Inflammatory macrophage treated with lipopolysaccharide for 4 hours (primary cell): Measurements from ENCODE around the gene PEF1.
A peak's percentile ranks its signal among the peaks of the same experiment; 100 is the strongest.

ENCODE experiments used
- DNase-seq: peaks from one replicate; pipeline ENCODE4 v3.0.0-alpha.2; 2020

The PEF1 gene

DNA sequence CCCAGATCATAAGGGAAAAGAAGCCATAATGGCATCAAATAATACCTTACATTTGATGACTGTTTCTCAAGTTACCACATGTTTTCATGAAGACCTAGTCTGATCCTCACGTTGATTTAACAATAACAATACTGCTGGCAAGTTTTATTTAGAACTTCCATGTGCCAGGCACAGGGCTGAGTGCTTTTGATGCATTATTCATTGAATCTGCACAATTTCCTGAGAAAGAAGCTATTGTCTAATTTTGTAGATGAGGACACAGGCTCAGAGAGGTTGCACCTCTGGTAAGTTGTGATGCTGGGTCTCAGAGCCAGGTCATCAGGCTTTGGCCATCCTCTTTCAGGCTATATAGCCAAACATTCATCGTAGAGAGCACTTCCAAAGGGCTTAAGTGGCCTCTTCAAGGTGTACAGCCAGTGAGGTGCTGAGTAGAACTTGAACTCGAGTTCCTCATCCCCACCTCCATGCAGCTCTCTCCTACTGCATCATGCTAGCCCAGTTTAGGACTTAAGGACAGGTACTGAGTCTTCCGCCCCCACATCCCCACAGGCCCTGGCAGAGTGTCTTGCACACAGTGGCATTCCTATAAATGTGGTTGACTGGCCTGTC is 8.3 kb upstream of the PEF1 start:
- DNase-seq = no peak

DNA sequence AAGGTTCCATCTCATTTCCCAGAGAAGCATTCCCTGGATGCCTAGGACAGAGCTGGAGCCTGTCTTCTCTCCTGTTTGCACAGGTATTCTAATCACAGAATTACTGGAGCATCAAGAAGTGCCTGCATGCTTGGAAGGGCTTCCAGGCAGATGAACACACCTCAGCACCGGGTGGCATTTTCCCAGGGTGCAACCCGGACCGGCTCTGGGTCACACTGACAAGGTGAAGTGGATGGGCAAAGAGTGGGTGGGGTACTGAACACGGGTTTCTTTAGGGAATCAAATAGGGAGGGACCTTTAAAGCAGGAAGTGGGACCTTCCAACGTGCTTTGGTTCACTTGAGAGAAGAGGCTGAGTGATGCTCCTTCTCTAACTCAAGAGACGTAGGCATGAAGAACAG is 7.1 kb upstream of the PEF1 start:
- DNase-seq = no peak

DNA sequence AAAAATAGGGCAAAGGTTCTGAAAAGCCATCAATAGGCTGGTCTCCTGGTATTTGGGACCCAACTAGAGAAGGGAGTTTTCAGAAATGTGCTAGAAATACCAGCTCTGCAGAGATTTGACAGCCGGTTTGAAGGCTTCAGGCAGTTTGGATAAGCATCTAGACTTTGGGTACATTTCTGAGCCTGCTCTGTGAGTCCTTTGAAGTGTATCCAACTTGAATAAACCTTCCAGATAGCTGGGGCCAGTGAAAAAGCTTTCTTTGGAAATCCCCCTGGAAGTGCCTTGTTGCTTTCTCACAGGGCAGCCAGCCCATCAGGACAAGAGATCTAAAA is 6.4 kb upstream of the PEF1 start:
- DNase-seq = no peak

DNA sequence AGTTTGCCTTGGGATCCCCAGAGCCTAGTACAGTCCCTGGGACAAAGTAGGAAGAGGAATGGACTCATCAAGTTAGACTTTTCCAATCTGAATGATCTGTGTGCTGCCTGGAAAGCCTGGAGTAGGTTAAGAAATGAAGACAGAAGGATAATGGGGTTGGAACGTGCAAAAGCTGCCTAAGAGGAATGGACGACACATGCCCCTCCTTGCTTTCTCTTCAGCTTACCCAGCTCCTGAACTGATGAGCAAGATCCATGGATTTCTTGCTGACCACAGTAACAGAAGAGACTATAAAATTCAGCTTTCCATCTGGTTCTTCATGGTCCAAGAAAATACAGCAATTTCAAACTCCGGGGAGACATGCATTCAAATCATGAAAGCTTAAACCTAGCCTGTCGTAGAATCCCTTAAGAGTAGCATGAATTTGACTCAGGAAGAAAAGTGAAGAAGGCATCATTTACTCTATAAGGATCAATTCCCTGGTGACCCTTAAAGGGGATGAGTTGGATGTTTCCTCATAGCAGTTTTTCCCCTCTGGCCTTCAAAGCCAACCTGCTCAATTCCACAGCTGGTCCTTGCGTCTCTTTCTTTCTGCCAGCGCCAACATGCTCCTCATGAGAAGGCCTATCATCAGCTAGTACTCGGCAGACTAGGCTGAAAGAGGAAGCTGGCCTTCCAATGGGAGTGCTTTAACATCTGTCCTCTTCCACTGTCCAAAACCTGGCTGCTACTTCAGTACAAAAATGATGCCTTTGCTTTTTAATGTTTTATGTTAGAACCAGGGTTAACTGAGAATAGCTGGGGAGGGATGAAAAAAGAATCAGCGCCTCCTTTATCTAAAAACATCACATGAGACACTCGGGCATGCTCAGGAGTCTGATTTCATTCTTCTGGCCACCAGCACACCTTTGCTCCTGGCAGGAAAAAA is 5.7 kb upstream of the PEF1 start:
- DNase-seq = no peak

DNA sequence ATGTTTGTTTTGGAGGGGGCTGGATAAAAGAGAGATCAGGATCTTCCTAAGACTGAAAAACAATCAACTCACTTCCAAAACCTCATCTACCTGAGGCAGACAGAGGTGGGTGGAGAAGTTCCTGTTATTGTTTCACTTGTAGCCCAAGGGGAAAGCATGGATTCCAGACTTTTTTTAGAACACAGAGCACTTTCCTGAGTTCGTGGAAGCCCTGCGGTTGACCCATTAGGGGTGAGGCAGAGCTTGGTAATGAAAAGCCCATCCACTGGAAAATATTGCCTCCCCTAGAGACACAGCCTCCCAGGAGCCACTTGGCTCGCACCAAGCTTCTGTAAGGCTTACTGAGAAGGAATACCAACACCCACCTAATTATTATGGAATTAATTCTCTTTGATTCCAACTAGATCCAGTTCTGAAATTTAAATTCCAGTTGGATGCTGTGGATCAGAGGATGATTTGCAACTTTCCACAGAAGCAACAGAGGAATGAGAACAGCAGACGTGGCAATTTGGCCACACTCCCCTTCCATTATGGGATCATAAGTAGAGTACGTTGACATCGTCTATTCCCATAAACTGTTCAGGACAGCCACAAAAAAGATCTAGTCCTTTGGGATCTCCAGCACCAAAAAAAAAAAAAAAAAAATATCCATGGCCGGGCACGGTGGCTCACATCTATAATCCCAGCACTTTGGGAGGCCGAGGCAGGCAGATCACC is 4.1 kb upstream of the PEF1 start:
- no peak for DNase-seq

DNA sequence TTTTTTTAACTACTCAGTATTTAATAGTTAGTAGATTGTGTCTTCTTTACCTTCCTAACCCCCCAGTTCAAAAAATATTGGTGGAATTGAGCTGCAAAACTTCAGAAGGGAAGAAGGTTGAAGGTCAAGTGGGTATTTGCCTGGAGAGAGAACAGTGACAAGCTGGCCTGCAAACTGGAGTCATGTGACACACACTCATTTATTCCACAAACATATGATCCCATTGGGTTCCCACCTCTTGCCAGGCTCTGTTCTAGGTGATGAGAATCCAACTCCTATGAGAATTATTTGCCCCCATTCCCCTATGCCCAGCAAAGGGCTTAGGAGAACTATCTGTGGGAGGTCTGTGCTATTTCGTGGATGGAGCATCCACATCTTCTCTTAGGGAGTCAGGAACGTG is 3.5 kb upstream of the PEF1 start:
- DNase-seq = no peak

DNA sequence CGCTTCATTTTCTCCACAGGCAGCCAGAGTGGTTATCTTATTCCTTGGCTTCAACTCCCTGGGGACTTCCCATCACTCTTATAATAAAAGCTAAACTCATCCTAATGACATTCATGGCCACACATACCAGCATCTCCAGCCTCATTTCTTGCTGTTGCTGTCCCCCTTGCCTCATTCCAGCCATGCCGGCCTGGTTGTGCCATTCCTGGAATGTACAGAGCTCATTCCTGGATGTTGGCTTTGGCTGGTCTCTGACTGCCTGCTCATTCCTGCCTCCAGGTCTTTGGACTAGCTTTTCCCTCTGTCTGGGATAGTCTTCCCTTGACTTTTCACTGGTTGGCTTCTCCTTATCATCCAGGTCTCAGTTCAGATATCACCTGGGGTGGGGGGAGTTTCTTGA is 2.4 kb upstream of the PEF1 start:
- no peak for DNase-seq

DNA sequence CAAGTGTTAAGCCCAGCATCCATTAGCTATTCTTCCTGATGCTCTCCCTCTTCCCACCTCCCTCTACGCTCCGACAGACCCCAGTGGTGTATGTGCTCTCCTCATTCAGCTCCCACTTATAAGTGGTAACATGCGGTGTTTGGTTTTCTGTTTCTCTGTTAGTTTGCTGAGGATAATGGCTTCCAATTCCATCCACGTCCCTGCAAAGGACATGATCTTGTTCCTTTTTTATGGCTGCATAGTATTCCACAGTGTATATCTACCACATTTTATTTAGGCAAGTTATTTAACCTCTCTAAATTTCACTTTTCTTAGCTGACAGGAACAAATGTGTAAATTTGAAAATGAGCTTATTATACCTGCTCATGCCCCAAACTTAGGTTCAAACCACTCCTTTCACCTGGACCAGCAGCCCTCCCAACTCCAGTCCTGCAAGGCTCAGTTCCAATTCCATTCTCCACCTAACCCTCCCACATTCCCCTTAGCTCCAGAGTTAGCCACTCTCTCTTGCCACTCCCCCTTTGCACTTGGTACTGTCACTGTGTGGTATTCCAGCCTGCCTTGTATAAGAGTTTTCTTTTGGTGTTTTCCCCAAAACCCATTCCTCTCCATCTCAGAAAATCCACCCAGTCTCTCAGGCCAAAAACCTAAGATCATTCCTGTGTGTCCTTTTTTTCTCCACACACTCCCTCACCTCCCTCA is 1.7 kb upstream of the PEF1 start:
- DNase-seq = no peak

DNA sequence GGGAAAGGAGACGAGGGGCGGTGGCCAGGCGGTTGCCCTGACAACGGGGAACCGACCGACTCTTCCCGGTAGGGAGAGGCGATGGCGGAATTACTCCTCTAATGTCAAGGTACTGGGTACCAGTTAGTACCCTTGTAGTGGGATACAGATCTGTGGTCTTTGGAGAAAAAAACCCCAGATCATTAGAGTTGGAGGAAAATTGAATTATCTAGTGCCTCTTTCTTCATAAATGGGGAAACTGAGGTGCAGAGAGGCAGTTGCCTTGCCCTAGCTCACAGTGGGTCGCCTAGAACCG is 545 bp upstream of the PEF1 start:
- no peak for DNase-seq

DNA sequence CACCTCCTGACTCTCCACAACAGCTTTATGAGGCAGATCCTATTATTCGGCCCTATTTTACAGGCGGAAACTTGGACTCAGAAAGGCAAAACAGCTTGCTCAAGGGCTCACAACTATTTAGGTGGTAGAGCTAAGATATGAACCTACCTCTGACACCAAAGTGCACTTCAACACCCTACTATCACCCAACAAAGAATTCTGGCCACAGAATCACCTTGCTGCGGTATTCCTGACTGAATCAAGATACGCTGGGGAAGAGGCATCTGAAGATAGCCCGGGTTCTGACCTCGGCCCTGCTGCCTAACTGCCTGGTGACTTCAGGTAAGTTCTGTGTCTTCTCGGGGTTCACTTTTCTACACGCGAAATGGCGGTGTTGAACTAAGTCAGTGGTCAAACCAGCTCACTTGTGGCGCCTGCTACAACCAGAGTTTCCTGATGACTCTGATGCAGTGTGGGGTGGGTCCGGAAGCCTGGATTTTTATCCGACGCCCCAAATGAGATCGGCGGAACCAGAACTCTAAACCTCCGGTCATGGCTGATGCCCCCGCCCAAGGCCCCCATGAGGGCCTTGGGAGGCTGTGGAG is 608 bp downstream of the PEF1 start:
- DNase-seq = no peak

DNA sequence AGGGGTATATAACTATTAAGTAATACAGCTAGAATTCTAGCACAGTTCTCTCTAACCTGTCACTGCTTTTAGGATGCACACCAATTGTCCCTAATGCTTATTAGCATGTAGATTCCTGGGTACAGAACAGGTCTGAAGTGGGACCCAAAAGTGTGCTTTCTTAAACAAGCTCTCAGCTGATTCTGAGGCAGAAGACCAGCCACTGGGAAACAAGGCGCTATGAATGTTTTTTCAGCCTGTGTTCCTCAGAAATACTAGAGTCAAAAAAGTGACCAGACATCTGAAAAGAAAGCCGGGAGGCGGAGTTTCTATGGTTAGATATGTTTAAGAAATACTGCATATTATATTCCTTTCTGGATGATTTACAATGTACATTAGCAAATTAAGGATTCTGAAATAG is 1.8 kb downstream of the PEF1 start:
- DNase-seq = no peak

DNA sequence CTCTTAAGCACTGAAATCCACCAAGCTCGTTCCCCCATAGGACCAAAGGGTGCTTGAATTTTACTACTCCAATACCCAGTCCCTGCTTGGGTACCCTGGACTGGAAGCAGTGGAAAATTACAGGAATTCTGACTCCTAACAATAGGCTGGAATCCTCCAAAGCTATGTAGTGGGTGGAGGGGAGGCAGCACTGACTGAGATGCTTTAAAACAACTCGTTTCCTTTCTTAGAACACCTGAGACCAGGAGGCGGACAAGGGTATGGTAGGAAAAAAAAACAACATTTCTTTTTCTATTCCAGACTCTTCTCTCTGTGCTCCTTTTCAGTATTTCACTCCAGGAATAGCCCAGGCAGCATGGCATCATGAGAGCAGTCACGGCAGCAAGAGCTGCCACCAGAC is 2.3 kb downstream of the PEF1 start:
- DNase-seq = no peak

DNA sequence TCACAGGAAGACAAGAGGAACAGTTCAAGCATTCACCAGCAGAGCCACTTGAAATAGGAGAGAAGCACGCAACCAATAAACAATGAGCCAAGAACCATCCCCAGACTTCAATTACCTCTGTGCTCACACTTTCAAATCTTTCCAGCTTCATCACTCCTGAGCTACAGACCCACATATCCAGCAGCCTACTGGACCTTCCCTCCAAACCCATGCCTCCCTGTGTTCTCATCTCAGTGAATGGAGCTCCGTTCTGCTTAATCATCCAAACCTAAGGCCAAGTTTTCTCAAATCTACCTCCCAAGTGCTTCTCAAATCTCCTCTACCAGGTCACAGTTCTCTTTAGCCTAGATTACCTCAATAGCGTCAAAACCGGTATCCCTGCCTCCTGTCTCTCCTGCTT is 3.7 kb downstream of the PEF1 start:
- DNase-seq = no peak

DNA sequence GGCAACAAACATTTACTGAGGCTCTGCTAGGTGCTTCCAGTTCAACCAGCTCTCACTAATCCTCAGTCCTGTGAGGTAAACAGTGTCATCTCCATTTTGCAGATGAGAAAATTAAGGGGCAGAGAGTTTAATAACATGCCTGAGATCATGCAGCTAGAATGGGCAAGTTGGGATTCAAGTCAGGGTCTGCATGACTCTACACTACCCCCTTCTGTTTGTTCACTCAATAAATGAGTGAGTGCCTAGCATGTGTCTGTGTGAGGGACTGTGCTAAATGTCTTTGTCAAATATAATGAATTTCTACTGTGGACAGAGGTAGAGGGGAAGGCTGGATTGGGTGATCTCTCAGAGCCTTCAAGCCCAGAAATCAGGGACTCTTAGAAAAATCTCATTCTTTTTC is 4.5 kb downstream of the PEF1 start:
- no peak for DNase-seq

DNA sequence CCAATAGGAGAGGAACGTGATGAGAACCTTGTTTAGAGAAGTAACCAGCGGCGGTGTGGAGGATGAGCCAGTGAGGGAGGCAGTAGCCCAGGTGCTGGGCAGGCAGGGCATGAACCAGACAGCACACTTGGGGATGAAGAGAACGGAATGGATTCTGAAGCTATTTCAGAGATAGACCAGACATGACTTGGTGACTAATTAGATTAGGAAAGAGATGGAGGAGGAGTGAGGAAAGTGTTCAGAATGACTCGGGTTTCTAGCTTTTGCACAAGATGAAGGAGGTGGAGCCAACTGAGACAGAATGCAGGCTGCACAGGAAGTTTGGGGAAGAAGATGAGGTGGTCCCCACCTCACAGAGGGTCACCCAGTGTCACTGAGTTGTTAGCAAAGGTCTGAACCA is 5.1 kb downstream of the PEF1 start:
- DNase-seq = peak; percentile 90

DNA sequence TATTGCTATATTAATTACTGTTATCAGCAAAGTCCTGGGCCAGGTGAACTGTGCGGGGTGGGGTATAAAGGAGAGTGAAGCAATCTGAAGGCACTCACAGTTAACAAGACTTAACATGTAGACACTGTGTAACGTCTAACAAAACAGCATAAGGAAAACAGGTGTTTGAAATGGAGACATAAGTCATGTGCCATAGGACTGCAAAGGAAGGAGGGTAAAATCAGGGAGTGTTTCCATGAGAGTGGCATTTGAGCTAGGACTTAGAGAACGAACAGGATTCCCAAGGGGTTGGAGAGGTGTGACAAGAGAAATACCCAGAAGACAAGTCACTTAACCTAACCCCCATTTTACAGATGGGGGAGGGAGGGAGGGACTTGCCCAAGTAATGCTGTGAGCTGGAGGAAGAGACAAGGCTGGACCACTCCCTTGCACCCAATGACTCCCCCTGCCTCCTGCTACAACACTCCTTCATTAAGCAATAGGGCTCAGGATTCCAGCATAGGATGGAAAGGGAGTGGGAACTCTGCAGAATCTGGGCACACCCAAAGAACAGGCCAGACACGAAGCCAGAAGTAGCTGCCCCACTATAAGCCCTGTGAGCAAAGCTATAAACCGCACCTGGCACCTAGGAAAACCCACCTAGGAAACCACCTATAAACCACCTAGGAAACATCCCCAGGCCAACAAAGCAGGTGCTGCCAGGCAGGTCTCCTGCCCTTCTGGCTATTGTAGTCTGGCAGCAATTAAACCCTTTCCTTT is 6.6 kb downstream of the PEF1 start:
- no peak for DNase-seq

DNA sequence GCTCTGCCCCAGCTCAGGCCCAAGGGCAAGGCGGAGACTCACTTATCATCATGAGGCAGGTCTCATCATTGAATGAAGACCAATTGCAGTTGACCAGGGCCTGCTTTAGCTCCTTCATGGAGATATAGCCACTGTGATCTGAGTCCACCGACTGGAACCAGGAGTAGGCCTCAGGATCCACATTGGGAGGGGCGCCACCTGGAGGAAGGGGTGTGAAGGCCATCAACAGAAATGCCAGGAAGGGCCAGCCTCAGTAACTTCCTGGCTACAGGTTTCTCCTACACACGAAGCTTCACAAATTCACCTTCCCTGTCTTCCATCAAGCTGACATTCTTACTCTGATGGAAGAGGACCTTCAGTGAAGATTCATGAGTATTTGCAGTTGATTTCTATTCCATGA is 11.6 kb downstream of the PEF1 start:
- peak; percentile 48 for DNase-seq

DNA sequence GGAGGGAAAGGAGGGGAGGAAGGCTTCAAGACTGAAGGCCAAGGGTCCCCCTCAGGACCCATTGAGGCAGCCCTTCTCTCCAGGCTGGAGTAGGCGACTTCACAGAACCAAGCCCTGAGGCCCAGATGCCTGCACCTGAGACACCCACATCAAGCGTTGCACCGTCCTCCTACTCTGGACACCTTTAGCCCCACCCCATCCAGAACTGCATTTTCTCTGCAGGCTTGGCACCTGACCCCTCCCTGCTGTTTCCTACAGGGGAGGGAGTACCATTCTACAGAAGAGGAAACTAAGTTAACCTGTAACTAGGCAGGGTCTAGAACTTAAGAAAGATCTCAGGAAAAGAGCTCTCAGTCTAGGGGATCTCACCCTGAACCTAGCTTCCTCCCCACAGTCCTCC is 12.0 kb downstream of the PEF1 start:
- no peak for DNase-seq

DNA sequence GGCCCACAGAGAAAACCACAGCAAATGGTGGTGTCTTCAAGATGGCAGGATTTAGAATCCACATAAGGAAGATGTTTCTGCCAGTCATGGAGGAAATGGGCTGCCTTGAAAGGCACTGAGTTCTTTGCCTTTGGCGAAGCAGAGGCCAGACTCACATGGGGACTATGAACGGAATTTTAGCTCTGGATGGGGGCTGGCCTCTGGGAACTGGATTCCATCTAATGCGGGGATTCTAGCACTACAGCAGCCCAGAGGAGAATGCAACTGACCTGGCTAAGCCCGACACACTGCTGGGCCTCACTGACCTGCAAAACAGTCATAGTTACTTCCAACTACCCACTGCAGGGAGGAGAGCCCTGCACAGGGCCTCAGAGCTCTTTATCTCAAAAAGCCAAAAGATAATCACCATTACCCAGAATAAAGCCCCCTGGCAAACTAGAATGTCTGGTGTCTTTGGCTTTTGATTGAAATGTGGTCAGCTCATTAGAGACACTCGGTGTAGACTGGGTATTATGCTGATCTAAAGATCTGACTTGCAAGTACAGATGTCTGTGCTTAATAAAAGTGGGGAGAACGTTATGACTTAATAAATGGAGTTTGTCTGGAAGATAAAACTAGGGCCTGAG is 15.6 kb downstream of the PEF1 start:
- DNase-seq = no peak

DNA sequence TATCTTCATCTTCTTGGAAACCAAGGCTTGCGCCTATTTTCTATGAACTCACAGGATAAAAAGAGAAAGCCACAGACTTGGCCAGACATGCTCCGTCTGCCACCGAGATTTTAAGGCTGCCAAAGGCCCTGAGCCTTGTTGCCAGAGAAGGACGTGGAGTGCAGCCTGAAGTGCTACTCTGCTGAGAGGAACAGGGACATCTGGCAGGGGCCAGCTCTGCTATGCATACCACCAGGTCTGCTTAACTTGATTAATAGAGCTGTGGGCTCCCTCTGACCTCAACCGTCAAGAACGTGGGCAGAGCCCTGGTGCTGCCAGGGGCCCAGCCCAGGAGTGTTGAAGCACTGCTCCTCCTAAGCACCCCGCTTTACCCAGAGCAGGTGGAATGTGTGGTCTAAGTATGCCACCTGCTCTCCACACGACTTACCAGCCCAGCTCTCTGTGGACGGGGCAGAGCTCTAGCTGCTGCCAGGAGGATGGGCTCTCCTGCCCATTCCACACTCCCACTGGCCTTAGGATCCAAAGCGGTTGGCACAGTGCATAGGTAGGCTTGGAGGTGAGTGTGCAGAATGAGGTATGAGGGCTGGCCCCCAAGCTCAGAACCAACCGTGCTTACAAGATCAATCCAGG is 16.6 kb downstream of the PEF1 start:
- no peak for DNase-seq

DNA sequence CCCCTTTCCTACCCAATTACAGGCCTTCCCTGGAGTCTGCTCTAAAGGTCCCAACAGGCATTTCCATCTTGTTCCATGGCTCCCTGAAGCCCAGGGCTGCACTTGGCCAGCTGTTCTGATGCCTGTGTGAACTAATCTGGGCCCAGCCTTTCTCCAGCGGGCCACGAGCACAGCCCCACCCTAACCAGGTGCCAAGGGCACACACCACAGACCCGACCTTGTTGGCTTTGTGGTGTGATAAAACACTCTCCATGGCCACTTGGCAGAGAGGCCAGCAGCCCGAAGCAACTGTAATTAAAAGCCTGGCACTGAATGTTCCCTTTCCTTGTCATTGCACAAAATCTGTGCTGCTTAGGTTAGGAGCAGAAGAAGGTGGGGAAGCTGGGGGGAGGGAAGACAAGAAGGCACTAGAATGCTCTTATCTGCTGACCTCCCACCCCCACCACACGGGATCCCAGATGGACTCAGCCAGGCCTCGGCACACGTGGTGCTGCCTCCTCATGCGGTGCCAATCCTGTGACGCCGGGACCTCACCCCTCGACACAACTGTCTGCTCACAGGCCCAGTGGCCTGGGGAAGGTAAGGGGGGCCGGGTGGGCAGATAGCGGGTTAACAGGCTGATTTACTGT is 17.3 kb downstream of the PEF1 start:
- DNase-seq = no peak
